HCT116 (cell line): ENCODE measurements around the gene ADGRA3.

Experiments
- POLR2A ChIP-seq: IDR thresholded peaks from 2 replicates; pipeline ENCODE4 v1.7.0; 2011; ENCODE audit warnings: borderline replicate concordance; ENCODE audit not compliant: insufficient read depth, insufficient read length; ENCODE audit errors: extremely low read depth
- YY1 ChIP-seq: IDR thresholded peaks from 2 replicates; pipeline ENCODE4 v1.6.1; 2011; ENCODE audit warnings: low read length, low read depth, moderate library complexity, mild to moderate bottlenecking; ENCODE audit not compliant: insufficient replicate concordance; ENCODE audit errors: extremely low read depth

- TF ChIP-seq YY1 (no peak), POLR2A (no peak)
Observed at GRCh38 chr4:22554670-22555069, 38.8 kb upstream of the ADGRA3 start.
